ENCODE measurements around the gene FIGNL1. TPM values are rescaled to one million over a fixed set of nuclear protein-coding genes. Genes with fewer than 3 reads are reported as not detected.

The FIGNL1 gene
- total and polyA plus RNA-seq, 2 of the 4 experiments (the other 2 are of a cell fraction): 8.2 to 27.1 TPM

DNA sequence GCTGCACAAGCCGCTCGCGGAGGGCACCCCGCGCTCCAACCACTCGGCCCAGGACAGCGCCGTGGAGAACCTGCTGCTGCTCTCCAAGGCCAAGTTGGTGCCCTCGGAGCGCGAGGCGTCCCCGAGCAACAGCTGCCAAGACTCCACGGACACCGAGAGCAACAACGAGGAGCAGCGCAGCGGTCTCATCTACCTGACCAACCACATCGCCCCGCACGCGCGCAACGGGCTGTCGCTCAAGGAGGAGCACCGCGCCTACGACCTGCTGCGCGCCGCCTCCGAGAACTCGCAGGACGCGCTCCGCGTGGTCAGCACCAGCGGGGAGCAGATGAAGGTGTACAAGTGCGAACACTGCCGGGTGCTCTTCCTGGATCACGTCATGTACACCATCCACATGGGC, 50.0 kb downstream of the FIGNL1 start:
- no peak for ATAC-seq (ENCODE audit: low read depth)
- H3K79me1 ChIP-seq (ENCODE audit: low read depth in 1 of 2, low read length in 2 of 2): no peaks in the 10 kb centered on the region

More for the DNA sequence above, 50.0 kb downstream of the FIGNL1 start:
- in situ Hi-C loops (cut with MboI; ENCODE audit: low sequenced_read_pairs): no loop called here
- Histone ChIP-seq H3K27ac (ENCODE audit: insufficient read depth, low read length) (no peak overlapping the region), H3K14ac (replicated peaks; ENCODE audit: low read depth, low read length) (no peak overlapping the region), H2BK20ac (ENCODE audit: low read depth, low read length) (no peak overlapping the region), H2AK5ac (ENCODE audit: low read depth, low read length) (no peak overlapping the region), H2BK120ac (ENCODE audit: low read depth, low read length) (no peak overlapping the region), H3K23ac (ENCODE audit: low read depth, low read length) (no peak overlapping the region), H3K18ac (ENCODE audit: low read depth, low read length) (no peak overlapping the region), H2AK9ac (replicated peaks; ENCODE audit: low read depth, low read length, poor library complexity) (no peak overlapping the region), H3K4me1 (ENCODE audit: control insufficient read depth, insufficient read depth, low read length) (no peaks in the 10 kb centered on the region), H3K9me1 (ENCODE audit: insufficient read depth, low read length) (no peaks in the 10 kb centered on the region), H2BK5ac (ENCODE audit: low read depth, low read length, poor library complexity, severe bottlenecking) (no peak overlapping the region), H3K36me3 (ENCODE audit: control insufficient read depth, insufficient read depth, low read length) (no peaks in the 10 kb centered on the region), H4K8ac (ENCODE audit: low read depth in 2 of 2, low read length in 2 of 2) (no peak overlapping the region), H3K4ac (ENCODE audit: low read depth, low read length) (no peak overlapping the region), H3K9me3 (ENCODE audit: control insufficient read depth, insufficient read depth, low read length) (no peaks in the 10 kb centered on the region), H4K91ac (ENCODE audit: insufficient read depth, low read depth, low read length) (no peak overlapping the region), H3K9ac (ENCODE audit: low read depth, low read length) (no peak overlapping the region), H2BK15ac (ENCODE audit: low read depth, low read length) (no peak overlapping the region), H4K5ac (ENCODE audit: low read depth, low read length) (no peak overlapping the region), H4K20me1 (ENCODE audit: insufficient read depth, low read length) (no peaks in the 10 kb centered on the region), H3K56ac (ENCODE audit: extremely low read depth, insufficient read depth, low read length) (no peak overlapping the region), H3K4me3 (ENCODE audit: insufficient read depth, low read depth, low read length) (no peak overlapping the region), H2AFZ (replicated peaks; ENCODE audit: low read length, poor library complexity) (peak overlapping the region; percentile 34), H3K4me2 (ENCODE audit: low read depth, low read length) (no peak overlapping the region), H3K27me3 (ENCODE audit: control insufficient read depth, insufficient read depth, low read length) (peaks cover 23% of the 10 kb centered on the region)
- dilution Hi-C loops (cut with HindIII; ENCODE audit: low sequenced_read_pairs, unreplicated experiment): no loop called here
- no peak for DNase-seq
- intact Hi-C loops (cut with micrococcal nuclease): no loop called here
- 6% methylated on average over 24 of the region's 41 CpGs; no CpG with 5 or more reads in 1 of the 2 experiments for WGBS, 2 experiments (ENCODE audit: extremely low coverage in 2 of 2, insufficient read length in 1 of 2)
- POLR2A ChIA-PET (ENCODE audit: unreplicated experiment): no interaction called here
- CTCF ChIA-PET: no interaction called here
- TF ChIP-seq SMC3 (IDR thresholded peaks at IDR 0.05; ENCODE audit: low read depth, low read length) (no peak), MXI1 (IDR thresholded peaks at IDR 0.05; ENCODE audit: borderline replicate concordance, low read depth, low read length) (no peak), MAZ (IDR thresholded peaks at IDR 0.05; ENCODE audit: borderline replicate concordance, low read depth, low read length) (no peak), RCOR1 (IDR thresholded peaks at IDR 0.05; ENCODE audit: insufficient replicate concordance, low read length) (no peak), FOS (IDR thresholded peaks at IDR 0.05; ENCODE audit: low read depth, low read length) (no peak), RFX5 (IDR thresholded peaks at IDR 0.05; ENCODE audit: low read depth, low read length) (no peak), CEBPB (IDR thresholded peaks at IDR 0.05; ENCODE audit: low read depth, low read length) (no peak), RAD21 (IDR thresholded peaks at IDR 0.05; ENCODE audit: low read length) (no peak), NFE2L2 (IDR thresholded peaks at IDR 0.05; ENCODE audit: low read depth, low read length) (no peak), BHLHE40 (IDR thresholded peaks at IDR 0.05; ENCODE audit: low read depth, low read length) (no peak), POLR2A (IDR thresholded peaks at IDR 0.05; ENCODE audit: low read depth, low read length) (no peak), MAFK (IDR thresholded peaks at IDR 0.05; ENCODE audit: low read depth, low read length) (no peak), CHD1 (IDR thresholded peaks at IDR 0.05; ENCODE audit: low read depth, low read length) (no peak)
- TF ChIP-seq, protein P1, sequence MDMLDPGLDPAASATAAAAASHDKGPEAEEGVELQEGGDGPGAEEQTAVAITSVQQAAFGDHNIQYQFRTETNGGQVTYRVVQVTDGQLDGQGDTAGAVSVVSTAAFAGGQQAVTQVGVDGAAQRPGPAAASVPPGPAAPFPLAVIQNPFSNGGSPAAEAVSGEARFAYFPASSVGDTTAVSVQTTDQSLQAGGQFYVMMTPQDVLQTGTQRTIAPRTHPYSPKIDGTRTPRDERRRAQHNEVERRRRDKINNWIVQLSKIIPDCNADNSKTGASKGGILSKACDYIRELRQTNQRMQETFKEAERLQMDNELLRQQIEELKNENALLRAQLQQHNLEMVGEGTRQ (IDR thresholded peaks at IDR 0.05; ENCODE audit: low read depth, low read length): no peak
- TF ChIP-seq, protein P2, sequence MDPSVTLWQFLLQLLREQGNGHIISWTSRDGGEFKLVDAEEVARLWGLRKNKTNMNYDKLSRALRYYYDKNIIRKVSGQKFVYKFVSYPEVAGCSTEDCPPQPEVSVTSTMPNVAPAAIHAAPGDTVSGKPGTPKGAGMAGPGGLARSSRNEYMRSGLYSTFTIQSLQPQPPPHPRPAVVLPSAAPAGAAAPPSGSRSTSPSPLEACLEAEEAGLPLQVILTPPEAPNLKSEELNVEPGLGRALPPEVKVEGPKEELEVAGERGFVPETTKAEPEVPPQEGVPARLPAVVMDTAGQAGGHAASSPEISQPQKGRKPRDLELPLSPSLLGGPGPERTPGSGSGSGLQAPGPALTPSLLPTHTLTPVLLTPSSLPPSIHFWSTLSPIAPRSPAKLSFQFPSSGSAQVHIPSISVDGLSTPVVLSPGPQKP (IDR thresholded peaks at IDR 0.05; ENCODE audit: borderline replicate concordance, low read depth, low read length): no peak
- TF ChIP-seq, protein P3, sequence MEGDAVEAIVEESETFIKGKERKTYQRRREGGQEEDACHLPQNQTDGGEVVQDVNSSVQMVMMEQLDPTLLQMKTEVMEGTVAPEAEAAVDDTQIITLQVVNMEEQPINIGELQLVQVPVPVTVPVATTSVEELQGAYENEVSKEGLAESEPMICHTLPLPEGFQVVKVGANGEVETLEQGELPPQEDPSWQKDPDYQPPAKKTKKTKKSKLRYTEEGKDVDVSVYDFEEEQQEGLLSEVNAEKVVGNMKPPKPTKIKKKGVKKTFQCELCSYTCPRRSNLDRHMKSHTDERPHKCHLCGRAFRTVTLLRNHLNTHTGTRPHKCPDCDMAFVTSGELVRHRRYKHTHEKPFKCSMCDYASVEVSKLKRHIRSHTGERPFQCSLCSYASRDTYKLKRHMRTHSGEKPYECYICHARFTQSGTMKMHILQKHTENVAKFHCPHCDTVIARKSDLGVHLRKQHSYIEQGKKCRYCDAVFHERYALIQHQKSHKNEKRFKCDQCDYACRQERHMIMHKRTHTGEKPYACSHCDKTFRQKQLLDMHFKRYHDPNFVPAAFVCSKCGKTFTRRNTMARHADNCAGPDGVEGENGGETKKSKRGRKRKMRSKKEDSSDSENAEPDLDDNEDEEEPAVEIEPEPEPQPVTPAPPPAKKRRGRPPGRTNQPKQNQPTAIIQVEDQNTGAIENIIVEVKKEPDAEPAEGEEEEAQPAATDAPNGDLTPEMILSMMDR (conservative IDR thresholded peaks at IDR 0.05; ENCODE audit: low read depth, low read length): no peak
- no TSS peak for BruUV-seq (replicated peaks)
